ENCODE measurements around the gene ABLIM1. TPM values are rescaled to one million over a fixed set of nuclear protein-coding genes. Genes with fewer than 3 reads are reported as not detected.
A peak's percentile ranks its signal among the peaks of the same experiment; 100 is the strongest.

ABLIM1 gene
- total RNA-seq, 1 donor from 2014 or later = 76.9 TPM

DNA sequence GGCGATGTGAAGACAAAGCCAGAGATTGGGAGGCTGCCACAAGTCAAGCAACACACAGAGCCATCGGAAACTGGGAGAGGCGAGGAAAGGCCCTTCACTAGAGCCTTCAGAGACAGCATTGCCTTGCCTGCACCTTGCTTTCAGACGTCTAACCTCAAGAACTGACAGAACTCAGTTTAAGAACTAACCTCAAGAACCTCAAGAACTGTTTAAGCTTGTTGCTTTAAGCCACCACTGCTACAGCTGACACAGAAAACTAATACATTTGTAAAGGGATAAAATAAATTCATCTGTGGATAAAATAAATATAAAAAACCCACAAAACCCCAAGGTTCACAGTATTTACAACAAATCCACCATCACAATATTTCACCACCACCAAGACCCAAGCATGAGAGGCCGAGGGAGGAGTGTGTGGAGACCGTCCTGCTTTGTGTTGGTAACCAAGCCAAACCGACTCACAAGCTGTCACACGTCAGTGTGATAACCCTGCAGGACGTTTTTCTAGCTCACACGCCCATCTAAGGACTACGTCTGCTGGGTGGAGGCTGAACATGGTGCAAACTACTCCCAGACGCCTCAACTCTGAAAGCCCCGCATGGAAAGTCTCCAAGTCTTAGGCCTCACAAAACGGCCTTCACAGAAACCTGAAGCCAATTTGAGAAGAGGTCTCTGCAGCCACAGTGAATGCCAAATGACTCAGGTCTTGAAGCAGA, 116.8 kb downstream of the ABLIM1 start:
- Mint-ChIP-seq H3K4me1 (peaks cover 66% of the 10 kb centered on the region), H3K4me3 (no peak overlapping the region)

DNA sequence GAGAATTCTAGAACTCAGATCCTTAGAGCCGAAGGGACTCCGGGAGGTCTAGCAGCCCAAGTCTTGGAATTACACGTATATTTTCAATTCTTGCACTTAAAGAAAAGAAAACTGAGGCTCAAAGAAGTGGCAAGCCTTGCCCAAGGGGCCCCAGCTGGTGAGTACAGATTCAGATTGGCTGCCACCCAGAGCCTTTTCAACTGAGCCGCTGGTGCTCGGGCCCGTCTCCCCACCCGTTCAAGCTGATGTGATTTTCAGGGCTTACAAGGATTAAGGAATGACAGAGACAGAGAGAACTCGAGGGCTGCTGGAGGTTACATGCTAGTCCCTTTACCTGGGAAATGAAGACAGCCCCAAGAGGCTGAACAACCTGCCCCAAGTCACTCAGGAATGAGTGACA, 117.8 kb downstream of the ABLIM1 start:
- peaks cover 3% of the 10 kb centered on the region for H3K9me3 Mint-ChIP-seq
- H3K27me3 Mint-ChIP-seq = no peaks in the 10 kb centered on the region
- POLR2A ChIA-PET = interaction anchor here (4.5 kb wide), 1 partner anchor 13 kb away, joined by 29 read pairs; no protein-coding TSS in a partner anchor
- no peak overlapping the region for H3K27ac Mint-ChIP-seq
- ATAC-seq (ENCODE audit: low read depth) (no peak), DNase-seq (no peak)
- H3K4me3 Mint-ChIP-seq = no peak overlapping the region
- TF ChIP-seq, protein P1, sequence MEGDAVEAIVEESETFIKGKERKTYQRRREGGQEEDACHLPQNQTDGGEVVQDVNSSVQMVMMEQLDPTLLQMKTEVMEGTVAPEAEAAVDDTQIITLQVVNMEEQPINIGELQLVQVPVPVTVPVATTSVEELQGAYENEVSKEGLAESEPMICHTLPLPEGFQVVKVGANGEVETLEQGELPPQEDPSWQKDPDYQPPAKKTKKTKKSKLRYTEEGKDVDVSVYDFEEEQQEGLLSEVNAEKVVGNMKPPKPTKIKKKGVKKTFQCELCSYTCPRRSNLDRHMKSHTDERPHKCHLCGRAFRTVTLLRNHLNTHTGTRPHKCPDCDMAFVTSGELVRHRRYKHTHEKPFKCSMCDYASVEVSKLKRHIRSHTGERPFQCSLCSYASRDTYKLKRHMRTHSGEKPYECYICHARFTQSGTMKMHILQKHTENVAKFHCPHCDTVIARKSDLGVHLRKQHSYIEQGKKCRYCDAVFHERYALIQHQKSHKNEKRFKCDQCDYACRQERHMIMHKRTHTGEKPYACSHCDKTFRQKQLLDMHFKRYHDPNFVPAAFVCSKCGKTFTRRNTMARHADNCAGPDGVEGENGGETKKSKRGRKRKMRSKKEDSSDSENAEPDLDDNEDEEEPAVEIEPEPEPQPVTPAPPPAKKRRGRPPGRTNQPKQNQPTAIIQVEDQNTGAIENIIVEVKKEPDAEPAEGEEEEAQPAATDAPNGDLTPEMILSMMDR (IDR thresholded peaks at IDR 0.05) = no peak
- H3K4me1 Mint-ChIP-seq = peaks cover 57% of the 10 kb centered on the region
- H3K36me3 Mint-ChIP-seq (ENCODE audit: low read depth) = no peaks in the 10 kb centered on the region
- CTCF ChIA-PET = no interaction called here
- intact Hi-C loops (cut with micrococcal nuclease) = no loop called here

More for the DNA sequence above, 116.8 kb downstream of the ABLIM1 start:
- H3K27ac Mint-ChIP-seq = peak overlapping the region; percentile 64
- ATAC-seq (ENCODE audit: low read depth) = no peak
- no peaks in the 10 kb centered on the region for H3K27me3 Mint-ChIP-seq
- intact Hi-C loops (cut with micrococcal nuclease) = no loop called here
- ChIA-PET POLR2A (interaction anchor here (0.6 to 4.5 kb wide), 3 partner anchors 9 to 48 kb away, joined by 3 to 29 read pairs (median 4); no protein-coding TSS in a partner anchor), CTCF (interaction anchor here (0.6 kb wide), 1 partner anchor 70 kb away, joined by 3 read pairs; no protein-coding TSS in a partner anchor)
- peaks cover 3% of the 10 kb centered on the region for H3K9me3 Mint-ChIP-seq
- no peak for DNase-seq
- H3K36me3 Mint-ChIP-seq (ENCODE audit: low read depth) = no peaks in the 10 kb centered on the region
- TF ChIP-seq, protein P1 (IDR thresholded peaks at IDR 0.05) = no peak

DNA sequence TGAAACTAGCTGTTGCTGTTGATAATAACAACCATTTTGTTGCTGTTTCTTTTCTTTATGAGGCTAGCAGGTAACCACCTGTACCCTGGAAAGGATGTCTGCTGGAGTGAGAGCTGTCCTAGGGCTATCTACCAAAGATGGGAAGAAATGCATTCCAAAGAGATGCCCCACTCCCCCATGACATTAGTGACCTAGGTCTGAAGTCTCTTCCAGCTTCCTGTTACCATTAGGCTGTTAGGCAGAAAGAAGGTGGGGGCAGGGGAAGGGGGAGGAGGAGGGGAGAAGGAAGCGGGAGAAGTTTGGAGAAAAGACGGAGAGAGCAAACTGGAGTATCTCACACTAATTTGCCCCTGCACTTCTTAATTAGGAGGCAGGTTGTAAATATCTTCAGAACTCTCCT, 118.5 kb downstream of the ABLIM1 start:
- H3K9me3 Mint-ChIP-seq = peaks cover 3% of the 10 kb centered on the region

DNA sequence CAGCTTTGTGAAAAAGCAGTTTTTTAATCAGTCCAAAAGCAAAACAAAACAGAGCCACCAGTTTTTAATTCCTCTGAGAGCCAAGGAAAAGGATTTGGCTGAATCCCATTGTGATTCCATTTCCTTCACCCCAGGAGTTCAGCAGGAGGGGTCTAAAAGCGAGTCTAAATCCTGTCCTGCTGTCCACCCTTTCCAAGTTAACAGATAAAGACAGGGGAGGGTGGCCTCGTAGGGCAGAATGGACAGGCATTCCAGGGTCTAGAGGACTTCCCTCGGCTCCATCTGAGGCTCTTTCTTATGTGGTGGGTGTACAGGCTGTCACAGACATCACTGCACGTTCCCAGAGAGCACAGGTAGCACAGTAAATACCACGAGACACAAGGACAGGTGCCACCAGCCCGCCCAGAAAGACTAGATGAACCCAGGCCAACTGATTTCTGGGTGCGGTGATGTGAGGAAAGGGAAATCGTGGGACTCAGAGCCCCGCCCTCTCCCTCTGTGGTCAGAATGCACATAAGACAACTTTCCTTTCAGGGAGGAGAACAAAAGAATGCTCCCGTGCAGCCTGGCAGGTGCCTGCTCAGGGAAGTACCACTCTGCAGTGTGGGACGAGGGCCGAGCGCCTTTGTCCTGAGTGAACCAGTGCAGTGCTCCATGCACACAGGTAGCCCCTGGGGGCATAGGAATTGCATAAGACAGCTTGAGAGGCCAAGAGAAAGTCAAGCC, 119.7 kb downstream of the ABLIM1 start:
- ATAC-seq (ENCODE audit: low read depth) = peak; percentile 57
- ChIA-PET POLR2A (interaction anchor here (1.6 kb wide), 1 partner anchor 12 kb away, joined by 6 read pairs; no protein-coding TSS in a partner anchor), CTCF (interaction anchor here (0.9 to 1.4 kb wide), 2 partner anchors 14 to 67 kb away, joined by 3 to 5 read pairs; no protein-coding TSS in a partner anchor)
- peak; percentile 24 for DNase-seq
- intact Hi-C loops (cut with micrococcal nuclease) = loop anchor here (1.0 kb wide), 1 partner anchor 11 kb away; no protein-coding TSS in a partner anchor
- Mint-ChIP-seq H3K4me3 (peak overlapping the region; percentile 48), H3K4me1 (peaks cover 38% of the 10 kb centered on the region), H3K36me3 (ENCODE audit: low read depth) (no peaks in the 10 kb centered on the region), H3K27me3 (no peaks in the 10 kb centered on the region), H3K27ac (peak overlapping the region; percentile 24), H3K9me3 (peaks cover 3% of the 10 kb centered on the region)
- TF ChIP-seq, protein P1 (IDR thresholded peaks at IDR 0.05) = no peak

More for the DNA sequence above, 118.5 kb downstream of the ABLIM1 start:
- POLR2A ChIA-PET = interaction anchor here (0.6 to 4.5 kb wide), 3 partner anchors 13 to 790 kb away, joined by 4 to 29 read pairs (median 4); no protein-coding TSS in a partner anchor
- TF ChIP-seq, protein P1 (IDR thresholded peaks at IDR 0.05) = no peak
- no peaks in the 10 kb centered on the region for H3K36me3 Mint-ChIP-seq (ENCODE audit: low read depth)
- ATAC-seq (ENCODE audit: low read depth) (no peak), DNase-seq (no peak)
- H3K4me3 Mint-ChIP-seq = no peak overlapping the region
- peaks cover 51% of the 10 kb centered on the region for H3K4me1 Mint-ChIP-seq
- H3K27ac Mint-ChIP-seq = no peak overlapping the region
- no peaks in the 10 kb centered on the region for H3K27me3 Mint-ChIP-seq
- CTCF ChIA-PET = no interaction called here
- intact Hi-C loops (cut with micrococcal nuclease) = no loop called here
